ENCODE results near the gene DUSP14. TPM values are rescaled to one million over a fixed set of nuclear protein-coding genes. Genes with fewer than 3 reads are reported as not detected.

Gene DUSP14
- polyA plus RNA-seq, 1 of the 3 experiments (the other 2 are of a cell fraction), result 85.8 TPM

- no peak for TF ChIP-seq ZBTB33 (IDR thresholded peaks at IDR 0.05; ENCODE audit: borderline replicate concordance, low read depth)
- TF ChIP-seq CHD2 (IDR thresholded peaks at IDR 0.05; ENCODE audit: low read length, partially characterized antibody), result no peak
- no peak for TF ChIP-seq TCF12 (IDR thresholded peaks at IDR 0.05)
Measured at GRCh38 chr17:37475731-37476420, 13.8 kb upstream of the DUSP14 start (continued).

GRCh38 chr17:37476431-37477120, 13.1 kb upstream of the DUSP14 start:
- peaks cover 3 to 7% of the 10 kb centered on the region in 2 experiments; a peak in 2 of 4 replicates for H3K4me1 ChIP-seq (ENCODE audit: control insufficient read depth in 1 of 2, insufficient read depth in 2 of 2, low read depth in 1 of 2, low read length in 1 of 2)
- peaks cover 44 to 77% of the 10 kb centered on the region in 2 experiments for H3K36me3 ChIP-seq (replicated peaks in 1 of 2; ENCODE audit: control insufficient read depth in 1 of 2, insufficient read depth in 2 of 2, low read length in 1 of 2)
- no peaks in the 10 kb centered on the region for H3K9me3 ChIP-seq
- H3F3A ChIP-seq (replicated peaks; ENCODE audit: insufficient read depth), result peaks cover 9% of the 10 kb centered on the region
- no peak for DNase-seq
- H3K4me3 ChIP-seq (ENCODE audit: low read depth in 2 of 2, low read length in 1 of 2), result no peak overlapping the region
- H3K4me2 ChIP-seq, result no peak overlapping the region
- peak overlapping the region in 1 of 2 experiments; percentile 41; a peak in 2 of 4 replicates for H3K27ac ChIP-seq (ENCODE audit: low read depth in 2 of 2, low read length in 1 of 2)
- WGBS (ENCODE audit: low lambda C conversion rate), result 61% methylated on average over 4 of the region's 4 CpGs
- ChIA-PET POLR2A (no interaction called here), CTCF (no interaction called here)
- H2AFZ ChIP-seq (ENCODE audit: low read depth), result no peak overlapping the region
- H4K20me1 ChIP-seq (ENCODE audit: insufficient read depth), result no peaks in the 10 kb centered on the region
- no peaks in the 10 kb centered on the region for H3K27me3 ChIP-seq (ENCODE audit: insufficient read depth)
- no peaks in the 10 kb centered on the region for H3K9me2 ChIP-seq
- no peak overlapping the region for H3K9ac ChIP-seq
- no peaks in the 10 kb centered on the region for H3K79me2 ChIP-seq (ENCODE audit: insufficient read depth)
- TF ChIP-seq PBX3 (IDR thresholded peaks at IDR 0.05) (peak; percentile 20; the same call in 1 of the 2 replicates), ELF1 (IDR thresholded peaks at IDR 0.05) (no peak), REST (IDR thresholded peaks at IDR 0.05; ENCODE audit: low read depth, low read length) (no peak)
- TF ChIP-seq, protein P1, sequence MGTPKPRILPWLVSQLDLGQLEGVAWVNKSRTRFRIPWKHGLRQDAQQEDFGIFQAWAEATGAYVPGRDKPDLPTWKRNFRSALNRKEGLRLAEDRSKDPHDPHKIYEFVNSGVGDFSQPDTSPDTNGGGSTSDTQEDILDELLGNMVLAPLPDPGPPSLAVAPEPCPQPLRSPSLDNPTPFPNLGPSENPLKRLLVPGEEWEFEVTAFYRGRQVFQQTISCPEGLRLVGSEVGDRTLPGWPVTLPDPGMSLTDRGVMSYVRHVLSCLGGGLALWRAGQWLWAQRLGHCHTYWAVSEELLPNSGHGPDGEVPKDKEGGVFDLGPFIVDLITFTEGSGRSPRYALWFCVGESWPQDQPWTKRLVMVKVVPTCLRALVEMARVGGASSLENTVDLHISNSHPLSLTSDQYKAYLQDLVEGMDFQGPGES (IDR thresholded peaks at IDR 0.05; ENCODE audit: low read depth, low read length), result no peak
